NCI-H2227 treated with DMSO at 0.1 percent for 48 hours (cell line): Measurements from ENCODE around the gene CACNA1C.

Source experiments
- DNase-seq: peaks from one replicate; lab custom pipeline; 2025; lab: John Stamatoyannopoulos, UW

The CACNA1C gene

DNA sequence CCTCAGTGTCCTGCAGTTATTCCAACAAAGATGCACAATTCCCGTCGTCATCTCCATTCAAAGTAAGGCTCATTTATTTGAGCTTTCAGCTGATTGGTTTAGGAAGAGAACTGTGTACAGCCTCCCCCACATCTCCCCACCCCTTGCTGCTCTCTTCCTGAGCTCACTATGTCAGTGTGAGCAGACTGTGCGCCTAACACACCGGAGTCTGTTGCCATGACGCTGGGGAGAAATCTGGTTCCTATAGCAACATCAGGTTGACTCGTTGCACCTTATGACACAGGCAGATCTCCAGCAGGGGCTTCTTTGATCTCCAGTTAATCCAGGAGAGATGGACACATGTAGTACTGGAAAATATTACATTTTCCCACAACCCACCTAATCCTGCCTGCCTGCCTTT lies 319.4 kb downstream of the CACNA1C start:
- DNase-seq, result no peak

DNA sequence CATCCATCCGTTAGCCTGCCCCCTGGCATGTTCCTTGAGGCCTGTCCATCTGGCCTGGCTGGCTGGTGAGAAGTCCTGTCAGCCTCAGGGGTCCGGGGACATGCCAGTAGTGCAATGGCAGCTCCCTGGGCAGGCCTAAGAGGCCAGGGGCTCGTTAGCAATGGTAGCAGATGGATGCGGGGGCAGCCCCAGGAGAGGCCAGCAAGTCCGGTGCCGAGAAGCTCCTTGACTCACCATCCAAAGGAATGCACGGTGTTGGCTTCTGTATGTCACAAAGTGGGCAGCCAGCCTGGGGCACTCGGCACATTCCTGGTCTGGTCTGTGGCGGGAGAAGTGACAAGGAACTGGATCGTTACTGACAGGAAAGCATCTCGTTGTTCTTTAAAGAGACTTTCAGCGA lies 319.9 kb downstream of the CACNA1C start:
- DNase-seq, result no peak

DNA sequence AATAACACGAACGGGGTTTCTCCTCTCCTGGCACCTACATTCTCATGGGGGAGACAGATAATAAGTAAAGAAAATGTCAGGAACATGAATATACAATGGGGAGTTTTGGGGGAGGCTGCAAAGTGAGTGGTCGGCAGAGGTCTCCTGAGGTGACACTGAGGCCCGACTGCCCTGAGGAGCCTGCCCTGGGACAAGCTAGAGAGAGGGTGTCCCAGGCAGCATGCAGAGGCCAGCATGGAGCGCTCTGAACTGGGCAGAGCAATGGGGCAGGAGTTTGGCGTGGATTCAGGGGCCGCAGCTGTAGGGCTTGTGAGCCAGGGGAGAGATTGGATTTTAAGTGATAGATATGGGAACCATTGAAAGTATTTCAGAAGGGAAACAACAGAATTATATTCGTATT lies 320.5 kb downstream of the CACNA1C start:
- DNase-seq, result no peak

DNA sequence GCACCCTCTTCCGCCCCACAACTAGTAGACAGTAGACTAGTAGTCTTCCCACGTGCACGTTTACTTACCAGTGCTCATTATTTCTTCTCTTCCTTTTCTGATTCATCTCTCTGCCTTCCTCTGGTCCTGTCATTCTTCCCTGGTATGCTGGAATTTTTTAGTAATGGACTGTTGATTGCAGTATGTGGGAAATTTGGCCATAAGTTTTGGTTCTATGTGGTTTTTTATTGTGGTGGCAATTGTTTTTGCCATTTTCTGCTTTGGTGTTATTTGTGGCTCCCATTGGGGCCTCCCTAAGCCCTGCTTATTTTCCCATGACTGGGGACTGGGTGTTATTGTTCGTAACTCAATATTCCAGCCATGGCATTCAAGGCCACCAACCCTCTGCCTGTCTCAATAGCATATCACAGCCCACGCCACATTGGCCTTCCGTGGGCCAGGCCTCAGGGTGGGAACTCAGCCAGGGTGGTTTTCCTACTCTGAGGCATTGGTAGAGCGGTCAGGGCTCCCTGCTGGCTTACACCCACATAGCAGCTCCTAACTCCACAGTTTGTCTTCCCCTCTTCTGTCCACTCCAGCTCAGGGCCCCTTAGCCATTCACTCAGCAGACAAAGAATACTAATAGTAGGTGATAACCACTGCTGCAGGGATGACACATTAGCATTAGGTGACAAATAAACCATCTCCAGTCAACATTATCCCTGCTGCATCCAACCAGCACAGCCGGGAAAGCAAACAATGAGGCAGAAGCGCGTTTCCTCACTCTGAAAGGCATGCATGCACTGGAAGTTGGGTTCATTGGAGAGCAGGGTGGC lies 321.5 kb downstream of the CACNA1C start:
- DNase-seq, result no peak

DNA sequence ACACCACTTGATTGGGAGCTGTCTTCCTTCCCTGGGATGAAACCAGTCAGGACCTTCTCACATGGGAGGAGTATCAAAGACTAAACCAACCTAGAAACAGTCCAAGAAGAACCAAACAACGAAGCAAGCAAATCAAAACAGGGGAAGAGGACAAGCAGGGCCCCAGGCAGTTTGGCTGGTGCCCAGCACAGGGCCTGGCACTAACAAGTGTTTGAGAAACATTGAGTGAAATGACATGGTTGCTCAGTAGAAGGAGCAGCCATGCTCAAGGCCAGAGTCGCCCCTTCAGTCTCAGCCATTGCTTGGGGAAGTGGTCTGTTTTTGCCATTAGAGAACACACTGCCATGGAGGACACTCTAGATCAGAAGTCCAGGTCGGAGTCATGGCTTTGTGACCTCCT lies 323.1 kb downstream of the CACNA1C start:
- DNase-seq, result no peak

DNA sequence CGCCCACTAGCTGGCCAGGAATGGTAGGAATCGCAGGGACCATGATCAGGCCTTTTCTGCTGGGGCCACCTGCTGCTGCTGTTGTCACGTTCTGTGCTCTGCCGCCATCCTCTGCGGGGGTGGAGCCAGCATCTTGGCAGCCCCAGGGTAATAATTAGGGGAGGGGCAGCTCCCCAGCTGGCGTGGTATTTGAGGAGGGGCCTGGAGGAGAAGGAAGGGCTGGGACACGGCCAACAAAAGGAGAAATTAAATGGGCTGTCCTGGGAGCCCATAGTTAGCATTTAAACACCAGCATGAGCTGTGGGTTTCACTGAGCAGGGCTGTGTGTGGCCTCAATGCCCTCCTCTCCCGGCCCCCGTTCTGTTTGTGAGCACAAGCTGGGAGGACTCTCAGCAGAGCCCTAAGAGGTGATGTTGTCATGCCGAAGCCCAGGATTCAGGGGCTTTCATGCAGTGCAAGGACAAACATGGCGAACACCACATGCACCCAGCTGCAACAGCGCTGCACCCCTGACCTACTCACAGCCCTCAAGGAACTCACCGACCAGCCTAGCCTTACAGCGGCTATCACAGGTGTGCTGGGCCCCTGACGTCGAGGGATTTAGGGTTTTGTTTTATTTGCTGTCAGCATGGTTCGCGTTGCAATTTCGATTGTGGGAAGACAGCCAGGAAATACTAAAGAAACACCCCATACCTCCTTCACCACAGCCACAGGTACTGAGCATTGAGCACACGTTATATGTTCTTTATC lies 324.3 kb downstream of the CACNA1C start:
- peak; percentile 83 for DNase-seq

DNA sequence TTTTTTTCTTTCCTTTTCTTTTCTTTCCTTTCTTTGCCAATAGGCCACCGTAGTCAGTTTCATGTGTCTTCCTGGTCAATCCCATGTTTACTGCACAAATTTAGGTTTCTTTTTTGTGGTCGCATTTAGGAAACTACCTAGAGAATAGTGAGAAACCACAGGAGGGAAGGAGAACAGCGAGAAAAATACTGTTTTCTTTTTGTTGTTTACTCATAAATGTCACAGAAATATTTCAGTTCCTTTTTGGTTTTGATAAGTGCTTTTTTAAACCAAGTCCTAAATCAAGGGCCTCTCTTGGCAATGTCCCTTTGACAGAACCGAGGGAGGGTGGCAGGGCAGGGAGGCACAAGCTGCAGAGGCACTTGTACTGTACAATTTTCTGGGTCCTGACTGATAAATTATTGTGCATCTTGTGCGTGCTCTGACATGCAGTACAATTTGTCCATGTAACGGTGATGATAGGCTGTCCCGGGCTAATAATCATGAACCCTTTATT lies 326.1 kb downstream of the CACNA1C start:
- peak; percentile 87 for DNase-seq

DNA sequence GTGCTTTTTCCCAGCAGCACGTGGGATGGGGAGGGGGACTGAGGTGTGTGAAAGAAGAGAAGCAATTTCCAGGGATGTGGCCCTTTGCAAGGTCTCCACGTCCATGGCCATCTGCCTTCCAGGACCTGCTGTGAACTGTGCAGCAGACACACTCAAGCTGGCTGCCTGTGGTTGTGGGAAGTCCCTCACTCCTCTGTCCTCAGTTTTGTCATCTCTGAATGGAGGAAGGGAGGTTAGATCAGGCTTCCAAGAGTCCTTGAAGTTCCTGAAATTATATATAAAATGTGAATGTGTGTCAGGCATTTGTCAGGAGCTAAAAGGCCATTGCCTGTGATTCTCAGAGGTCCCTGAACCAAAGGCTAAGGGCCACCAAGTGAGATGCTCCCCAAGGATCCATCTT lies 328.2 kb downstream of the CACNA1C start:
- DNase-seq, result no peak

DNA sequence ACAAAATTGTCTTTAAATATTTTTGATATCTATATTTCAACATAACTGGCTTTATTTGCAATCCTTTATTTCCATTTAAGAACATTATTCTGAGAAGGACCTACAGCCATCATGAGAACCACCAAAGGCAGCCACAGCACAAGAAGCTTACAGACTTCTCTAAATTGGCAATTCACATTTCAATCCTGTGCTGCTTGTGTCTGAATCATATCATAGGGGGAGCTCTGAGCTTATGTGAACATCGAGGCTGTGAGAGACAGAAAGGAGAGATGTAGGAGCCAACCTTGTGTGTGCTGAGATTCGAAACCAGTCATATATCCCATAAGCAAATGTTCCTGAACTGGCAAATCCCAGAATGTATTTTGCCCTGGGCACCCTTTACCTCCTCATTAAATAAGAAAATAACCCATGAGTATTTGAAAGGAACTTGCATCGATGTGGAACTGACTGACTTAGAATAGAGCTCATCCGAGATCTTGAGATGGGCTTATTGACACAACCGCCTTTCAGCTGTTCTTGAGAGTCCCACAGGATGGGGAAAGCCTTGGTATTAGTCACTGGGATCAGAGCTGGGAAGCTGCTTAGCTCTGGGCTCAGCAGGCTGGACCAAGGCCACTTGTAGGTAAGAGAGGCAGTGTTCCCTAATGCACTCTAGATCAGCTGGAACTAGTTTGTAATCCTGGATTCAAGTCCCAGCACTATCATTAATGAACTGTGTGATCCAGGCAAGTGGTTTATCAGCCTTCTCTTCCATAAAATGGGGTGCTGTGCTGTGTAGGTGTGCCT lies 329.8 kb downstream of the CACNA1C start:
- no peak for DNase-seq

DNA sequence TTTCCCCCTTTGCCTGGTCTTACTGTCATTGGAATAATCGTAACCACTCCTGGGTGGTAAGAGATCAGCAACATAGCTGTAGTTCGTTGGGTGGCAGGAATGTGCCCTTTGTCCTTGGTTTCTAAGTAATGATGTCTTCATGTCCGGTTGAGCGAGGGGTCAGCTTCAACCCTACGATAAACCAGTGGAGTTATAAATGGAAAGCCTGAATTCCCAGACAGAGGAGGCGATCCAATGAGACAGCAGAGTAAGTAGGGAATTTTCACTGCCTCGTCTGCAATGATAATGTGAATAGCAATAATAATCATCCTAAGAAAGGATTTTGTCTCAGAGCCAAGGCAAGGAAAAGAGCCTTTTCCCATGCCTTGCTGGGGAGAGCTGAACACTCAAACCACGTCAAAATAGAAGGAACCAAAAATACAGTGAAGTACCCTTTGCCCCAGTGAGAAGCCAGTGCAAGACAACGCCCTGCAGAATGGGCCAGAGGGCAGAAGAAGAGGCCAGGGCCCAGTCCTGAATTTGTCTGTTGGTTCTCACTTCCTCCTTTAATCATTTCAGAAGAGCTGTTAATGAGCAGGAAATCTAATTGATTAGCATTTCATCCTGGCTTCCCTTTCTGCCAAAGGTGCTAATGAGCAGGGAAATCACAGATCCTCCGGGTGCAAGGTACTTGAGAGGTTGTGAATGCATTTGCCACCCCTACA lies 330.7 kb downstream of the CACNA1C start:
- no peak for DNase-seq

DNA sequence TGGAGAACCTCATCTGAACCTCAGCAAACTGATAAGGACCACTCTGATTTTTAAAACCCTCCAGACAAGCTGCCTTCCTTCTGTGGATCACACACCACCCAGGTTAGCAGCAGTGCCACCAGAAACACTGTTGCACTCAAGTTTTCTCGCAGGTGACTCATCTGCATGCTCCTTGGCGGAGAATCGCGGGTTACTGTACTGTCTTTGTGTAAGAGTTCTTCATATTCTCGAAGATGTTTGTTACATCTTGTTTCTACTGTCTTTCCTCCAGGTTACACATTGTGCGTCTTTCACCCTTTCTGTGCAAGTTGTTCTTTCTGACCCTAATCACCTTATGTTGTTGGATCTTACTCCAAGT lies 331.2 kb downstream of the CACNA1C start:
- DNase-seq, result no peak

DNA sequence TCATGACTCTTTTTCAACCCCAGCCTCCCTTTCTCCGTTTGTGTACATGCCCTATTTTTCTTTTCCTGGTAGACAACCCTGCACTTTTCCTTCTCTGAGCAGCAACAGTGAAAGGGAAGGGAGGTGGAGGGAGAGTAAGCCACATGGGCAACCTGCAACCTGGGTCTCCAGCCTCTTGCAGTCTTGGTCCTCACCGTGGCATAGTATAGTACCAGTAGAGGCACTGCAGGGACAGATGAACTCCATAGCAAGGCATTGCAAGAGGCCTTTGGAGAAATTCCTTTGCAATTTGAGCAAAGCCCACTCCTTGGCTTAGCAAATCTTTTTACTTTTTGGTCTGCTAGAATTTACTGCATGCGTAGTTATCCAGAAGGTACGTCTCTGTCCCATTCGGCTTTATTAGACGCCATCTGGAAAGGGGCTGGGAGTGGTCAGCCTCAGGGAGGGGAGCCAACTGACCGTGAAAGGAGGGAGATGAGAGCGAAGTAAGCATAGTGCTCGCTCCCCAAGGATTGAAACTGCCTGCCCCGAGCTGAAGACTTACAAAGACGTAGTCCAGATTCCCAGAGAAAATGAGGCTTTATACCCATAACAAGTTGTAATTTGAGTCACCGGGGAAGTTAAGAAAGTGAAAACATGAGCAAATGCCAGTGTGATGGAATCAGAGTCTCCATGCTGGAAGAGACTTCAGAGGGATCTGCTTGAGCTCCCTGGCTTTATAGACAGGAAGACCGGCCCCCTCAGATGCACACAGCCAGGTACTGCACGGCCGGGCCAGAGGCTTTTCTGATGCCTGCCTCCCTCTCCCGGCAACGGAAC lies 332.0 kb downstream of the CACNA1C start:
- no peak for DNase-seq

DNA sequence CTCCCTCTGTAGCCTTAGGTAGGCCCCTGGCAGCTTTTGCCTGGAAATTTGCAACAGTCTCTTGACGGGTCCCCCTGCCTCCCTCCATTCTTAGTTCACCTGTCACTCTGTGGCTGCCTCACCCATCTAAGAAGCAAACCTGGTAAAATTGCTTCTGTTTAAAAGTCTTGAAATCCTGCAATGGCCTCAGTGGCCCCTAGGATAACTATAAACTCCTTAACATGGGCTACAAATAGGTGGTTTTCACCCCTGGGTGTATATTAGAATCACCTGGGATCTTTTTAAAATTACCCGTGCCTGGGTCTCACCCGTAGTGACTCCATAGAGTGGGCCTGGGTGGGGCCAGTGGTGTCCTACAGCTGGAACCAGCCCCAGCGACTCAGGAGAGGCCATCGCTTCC lies 332.7 kb downstream of the CACNA1C start:
- DNase-seq, result no peak

DNA sequence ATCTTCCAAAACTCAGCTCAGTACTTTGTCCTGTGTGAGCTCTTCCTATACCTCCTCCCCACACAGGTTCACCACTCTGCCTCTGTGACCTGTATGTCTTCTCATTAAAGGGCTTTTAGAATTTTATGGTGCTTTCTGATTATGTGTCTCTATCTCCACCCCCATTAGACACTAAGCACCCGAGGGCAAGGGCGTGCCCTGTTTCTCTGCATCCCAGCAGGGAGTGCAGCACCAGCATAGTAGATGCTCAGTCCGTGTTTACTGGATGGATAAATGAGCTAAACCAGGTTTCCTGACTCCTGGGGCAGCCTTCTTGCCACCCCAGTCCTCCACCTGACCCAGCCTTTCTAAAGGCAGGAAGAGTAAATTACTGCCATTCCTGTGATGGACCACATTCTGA lies 333.8 kb downstream of the CACNA1C start:
- DNase-seq, result peak; percentile 1

DNA sequence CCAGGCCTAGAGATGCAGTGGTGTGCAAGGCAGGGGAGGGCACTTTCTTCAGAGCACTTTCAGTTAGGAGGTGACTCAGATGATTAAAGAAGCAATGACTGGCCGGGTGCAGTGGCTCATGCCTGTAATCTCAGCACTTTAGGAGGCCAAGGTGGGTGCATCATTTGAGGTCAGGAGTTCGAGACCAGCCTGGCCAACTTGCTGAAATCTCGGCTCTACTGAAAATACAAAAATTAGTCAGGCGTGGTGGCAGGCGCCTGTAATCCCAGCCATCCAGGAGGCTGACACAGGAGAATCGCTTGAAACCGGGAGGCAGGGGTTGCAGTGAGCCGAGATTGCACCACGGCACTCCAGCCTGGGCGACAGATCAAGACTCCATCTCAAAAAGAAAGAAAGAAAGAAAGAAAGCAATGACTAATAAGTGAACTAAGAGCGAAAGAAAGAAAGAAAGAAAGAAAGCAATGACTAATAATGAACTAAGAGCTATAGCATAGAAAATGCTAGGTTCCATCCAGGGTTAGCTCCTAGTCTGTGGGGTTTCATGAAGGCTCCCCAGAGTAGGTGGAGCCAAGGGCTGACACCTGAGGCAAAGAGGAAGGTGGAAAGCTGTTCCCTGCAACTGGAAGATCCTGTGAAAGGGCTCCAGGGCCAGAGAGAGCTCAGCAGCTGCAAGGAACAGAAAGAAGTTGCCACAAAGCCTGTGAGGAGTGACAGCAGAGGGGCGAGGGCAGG lies 334.5 kb downstream of the CACNA1C start:
- DNase-seq, result no peak

DNA sequence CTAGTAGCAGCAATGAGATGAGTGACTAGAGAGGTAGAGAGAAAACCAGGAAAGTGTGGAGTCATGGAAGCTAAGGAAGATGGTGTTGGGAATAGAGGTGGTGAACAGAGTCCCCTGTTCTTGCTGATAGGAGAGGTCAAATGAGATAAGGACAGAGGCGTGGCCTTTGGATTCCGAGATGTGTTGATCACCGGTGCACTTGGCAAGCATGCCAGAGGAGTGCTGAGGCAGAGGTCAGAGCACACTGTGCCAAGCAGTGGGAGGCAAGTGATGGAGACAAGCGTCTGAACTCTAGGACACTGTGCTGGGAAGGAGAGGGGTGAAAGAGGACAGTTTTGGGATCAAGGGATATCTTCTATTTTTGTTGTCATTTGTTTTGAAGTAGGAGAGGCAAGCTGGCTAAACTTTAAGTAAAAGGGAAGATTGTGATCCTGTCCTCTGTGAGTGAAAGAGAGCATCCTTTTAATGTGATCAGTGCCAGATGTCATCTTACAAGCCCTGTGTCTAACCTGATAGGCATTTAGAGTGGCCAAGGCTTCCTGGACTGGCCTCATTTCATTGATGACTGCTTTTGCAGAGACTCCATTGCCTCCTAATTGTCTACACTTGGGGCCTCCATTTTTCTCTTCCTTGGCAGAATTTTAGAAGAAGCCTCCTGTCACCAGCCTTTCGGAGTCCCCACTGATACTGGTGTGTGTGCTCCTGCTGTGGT lies 336.4 kb downstream of the CACNA1C start:
- no peak for DNase-seq

DNA sequence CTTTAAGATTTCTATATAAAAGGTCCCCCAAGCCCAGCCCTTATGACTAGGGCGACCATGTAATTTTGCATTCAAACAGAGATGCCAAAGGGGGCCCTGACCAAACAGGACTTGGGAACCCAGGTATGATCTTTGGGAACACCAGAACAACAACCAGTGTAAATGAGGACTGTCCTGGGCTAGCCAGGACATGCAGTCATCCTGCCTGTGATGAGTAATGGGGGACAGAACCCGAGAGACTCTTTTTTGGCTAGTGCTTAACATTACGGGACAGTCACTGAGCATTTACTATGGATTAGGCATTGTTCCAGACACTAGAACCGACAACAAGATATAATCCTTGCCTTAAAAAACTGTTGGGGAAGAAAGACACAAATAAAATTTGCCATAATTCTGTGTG lies 337.3 kb downstream of the CACNA1C start:
- no peak for DNase-seq

DNA sequence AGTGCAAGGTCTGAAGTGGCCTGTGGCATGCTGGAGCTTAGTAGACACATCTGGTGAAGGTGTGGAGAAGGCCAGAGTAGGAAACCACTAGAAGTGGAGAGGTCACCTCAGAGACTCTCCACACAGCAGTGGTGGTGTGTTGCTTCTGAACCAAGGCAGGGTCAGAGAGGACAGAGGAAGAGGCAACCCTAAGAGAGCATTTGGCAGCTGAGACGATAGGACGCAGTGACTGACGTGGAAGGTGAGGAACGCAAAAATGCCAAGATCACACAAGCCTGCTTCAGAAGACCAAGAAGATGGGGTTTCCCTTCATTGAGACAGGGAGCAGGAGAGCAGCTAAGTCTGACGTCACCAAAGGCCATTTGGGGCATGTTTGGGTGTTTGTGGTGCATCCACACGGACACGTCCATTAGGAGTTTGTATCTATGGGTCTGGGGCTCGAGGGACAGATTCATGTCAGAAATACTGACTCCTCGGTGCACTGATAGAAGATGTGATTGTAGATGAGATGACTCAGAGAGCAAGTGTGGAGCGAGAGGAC lies 338.1 kb downstream of the CACNA1C start:
- no peak for DNase-seq

DNA sequence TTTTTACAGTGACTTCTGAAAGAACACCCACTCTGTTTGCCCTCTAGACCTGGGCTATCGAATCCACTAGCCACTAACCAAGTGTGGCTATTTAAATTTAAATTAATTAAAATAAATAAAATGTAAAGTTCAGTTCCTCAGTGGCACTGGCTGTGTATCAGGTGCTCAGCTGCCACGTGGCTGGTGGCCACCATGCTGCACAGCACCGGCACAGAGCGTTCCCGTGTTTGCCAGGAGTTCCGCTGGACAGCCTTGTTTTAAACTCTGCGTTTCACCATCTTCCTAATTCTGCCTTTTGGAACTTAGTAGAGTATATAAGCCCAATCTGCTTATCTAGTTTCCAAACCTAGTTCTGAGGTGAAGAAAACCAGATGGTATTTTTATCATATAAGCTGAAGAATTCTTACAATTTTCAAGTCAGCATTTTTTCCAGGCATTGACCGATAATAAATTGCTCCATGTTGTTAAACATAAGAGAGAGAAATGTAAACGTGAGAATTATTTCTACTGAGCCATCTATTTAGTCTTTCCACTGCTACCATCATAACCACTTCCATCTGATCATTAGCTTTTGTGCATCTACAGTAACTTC lies 339.0 kb downstream of the CACNA1C start:
- no peak for DNase-seq
